Fibroblast of skin of scalp (primary cell): ENCODE results near the gene TAS2R9. TPM values are rescaled to one million over a fixed set of nuclear protein-coding genes. Genes with fewer than 3 reads are reported as not detected.
"Not testable (repeated sequence)": the region's sequence is repeated elsewhere in the genome, so short reads cannot be mapped to it uniquely, and the experiment has no call there.

ENCODE experiments used
- DNase-seq: peaks from one replicate; pipeline ENCODE4 v3.0.0-alpha.2; 2013
- polyA plus RNA-seq, 2 experiments: library from polyadenylated mRNA; unstranded; fragments of 120-200 nt; gene quantifications; one replicate each; pipeline ENCODE4 v1.2.1, GENCODE V29; 2013; ENCODE audit not compliant: insufficient read length in 2 of 2

TAS2R9 gene, protein sequence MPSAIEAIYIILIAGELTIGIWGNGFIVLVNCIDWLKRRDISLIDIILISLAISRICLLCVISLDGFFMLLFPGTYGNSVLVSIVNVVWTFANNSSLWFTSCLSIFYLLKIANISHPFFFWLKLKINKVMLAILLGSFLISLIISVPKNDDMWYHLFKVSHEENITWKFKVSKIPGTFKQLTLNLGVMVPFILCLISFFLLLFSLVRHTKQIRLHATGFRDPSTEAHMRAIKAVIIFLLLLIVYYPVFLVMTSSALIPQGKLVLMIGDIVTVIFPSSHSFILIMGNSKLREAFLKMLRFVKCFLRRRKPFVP
- polyA plus RNA-seq (2013, experiment 1 of 2; ENCODE audit: insufficient read length), result not detected
- polyA plus RNA-seq (2013, experiment 2 of 2; ENCODE audit: insufficient read length), result not detected

DNA sequence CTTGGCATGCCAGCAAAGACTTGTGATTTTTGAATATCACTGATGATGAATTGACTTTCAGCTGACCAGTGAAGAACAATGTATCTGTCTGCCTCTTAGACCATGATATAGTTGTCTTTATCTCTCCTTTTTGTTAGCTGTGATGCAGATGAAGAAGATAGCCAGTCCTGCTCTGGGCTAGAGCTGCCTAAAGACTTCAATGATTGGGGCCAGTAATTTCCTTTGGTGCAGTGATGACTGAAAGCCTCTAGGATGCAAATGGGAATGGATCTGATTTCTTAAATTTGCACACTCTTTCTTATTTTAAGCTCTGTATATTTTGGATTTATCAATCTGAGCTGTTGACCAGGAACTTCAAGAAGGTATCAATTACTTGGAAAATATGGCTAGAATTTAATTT, at the start of gene TAS2R9:
Gene TAS2R9, minus strand, starts transcription at position 101 of the 400 bp plus-strand sequence. Its CDS starts 93 bp downstream, at position 8.
- DNase-seq, result no peak

DNA sequence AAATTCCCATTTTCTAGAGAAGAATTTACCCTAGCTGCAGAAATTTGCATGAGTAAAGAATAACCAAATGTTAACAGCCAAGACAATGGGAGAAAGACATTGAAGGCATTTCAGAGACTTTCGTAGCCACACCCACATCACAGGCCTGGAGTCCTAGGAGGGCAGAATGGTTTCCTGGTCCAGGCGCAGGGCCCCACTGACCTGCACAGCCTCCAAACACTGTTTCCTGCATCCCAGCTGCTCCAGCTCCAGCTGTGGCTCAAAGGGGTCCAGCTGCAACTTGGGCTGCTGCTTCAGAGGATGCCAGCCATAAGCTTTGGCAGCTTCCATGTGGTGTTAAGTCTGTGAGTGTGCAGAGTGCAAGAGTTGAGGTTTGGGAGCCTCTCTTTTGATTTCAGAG, 45.8 kb upstream of the TAS2R9 start:
- no peak for DNase-seq

DNA sequence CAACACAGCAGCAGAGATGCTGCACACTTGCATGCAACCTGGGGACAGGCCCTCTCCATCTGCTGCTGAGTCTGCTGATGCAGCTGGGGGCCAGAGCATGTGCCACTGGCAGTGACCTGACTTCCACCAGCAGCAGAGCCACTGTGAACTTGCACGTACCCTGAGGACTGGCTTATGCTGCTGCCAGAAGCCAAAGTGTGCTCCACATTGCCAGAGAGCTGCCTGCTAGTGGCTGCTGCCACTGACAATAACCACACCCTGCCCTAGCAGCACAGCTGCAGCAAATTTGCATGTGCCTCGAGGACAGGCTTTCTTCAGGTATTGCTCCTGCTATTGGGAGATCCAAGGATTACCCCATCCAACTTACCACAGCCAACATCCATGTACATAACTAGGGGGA, 43.8 kb upstream of the TAS2R9 start:
- no peak for DNase-seq

DNA sequence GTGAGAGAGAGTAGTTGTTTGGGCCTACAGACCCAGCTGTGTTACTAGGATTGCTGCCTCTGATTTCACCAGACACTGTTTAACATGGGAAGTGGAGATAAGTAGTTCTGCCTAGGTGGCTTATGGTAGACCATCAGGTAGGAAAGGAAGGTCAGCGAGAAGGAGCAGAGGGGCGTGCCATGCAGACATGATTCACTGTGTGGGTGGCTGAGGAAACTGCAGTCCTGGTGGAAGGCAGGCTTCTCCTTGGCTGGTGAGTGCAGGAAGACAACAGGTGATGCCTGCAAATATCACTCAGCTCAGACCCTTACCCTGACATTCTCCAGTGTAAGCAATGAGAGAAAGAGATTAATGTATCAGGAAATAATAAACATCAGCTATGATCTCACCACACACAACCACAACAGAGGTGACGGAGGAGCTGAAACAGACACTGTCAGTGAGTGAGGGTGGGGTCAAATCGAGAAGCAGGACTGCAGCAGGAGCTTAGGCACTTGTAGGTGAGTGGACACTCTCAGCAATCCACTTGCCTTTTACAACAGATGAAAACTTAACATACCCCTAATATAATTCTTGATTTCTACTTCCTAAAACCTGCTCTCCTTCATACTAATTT, 41.4 kb upstream of the TAS2R9 start:
- no peak for DNase-seq

DNA sequence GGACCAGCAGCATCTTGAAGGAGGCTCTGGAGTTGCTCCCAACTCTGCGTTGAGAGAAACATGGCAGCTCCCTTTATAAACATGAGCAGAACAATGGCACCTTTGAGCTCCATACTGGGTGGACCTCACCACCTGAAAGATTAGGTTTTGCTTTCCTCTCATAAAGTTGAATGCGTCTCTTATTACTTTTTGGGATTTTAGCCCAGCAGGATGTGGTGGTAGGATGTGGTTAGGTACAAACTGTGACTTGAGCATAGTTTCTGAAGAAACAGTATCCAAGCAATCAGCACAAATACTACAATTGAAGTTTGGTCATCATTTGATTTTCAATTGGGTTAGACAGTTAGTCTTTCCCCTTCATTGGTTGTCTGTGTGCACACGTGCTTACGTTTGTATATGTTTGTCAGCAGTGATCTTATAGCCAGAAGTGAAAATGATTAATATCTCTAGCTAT, 39.5 kb upstream of the TAS2R9 start, which contains the start of gene PRR4:
Gene PRR4, minus strand, starts transcription at position 51 of the 454 bp plus-strand sequence. Its CDS starts 38 bp downstream, at position 13.
- no peak for DNase-seq

DNA sequence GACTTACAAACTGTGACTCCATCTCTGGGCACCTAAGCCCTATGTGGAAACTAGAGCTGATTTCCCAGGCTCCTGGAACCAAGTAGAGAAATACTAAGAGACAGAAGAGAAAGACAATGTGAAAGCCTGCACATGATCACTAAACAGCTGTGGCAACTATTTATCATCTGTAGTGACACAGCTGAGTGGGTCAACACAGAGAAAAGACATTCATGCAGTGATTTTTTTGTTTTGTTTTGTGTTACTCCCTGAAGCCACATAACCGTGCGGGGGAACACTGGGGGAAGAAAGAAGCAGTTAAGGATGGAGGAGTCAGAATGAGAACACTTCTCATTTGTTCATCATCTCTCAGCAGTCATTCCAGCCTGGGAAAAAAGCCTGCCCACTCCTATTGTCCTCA, 37.8 kb upstream of the TAS2R9 start:
- no peak for DNase-seq

DNA sequence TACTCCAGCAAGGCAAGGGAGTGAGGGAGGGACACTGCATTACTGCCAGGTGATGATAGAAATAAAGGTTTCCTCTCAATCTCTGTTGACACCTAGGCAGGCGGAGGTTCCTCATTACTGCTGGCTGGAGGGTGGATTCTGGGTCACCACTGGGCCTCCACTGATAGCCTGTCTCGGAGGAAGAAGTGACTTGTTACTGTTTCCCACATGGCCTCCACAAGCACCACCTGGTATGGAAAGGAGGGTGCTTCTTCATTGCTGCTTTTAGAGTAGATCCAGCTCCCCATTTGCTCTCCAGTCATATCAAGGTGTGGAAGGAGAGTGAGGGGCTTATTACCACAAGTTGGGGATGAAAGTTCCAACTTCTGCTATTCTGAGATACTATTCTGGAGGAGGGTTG, 32.9 kb upstream of the TAS2R9 start:
- no peak for DNase-seq

DNA sequence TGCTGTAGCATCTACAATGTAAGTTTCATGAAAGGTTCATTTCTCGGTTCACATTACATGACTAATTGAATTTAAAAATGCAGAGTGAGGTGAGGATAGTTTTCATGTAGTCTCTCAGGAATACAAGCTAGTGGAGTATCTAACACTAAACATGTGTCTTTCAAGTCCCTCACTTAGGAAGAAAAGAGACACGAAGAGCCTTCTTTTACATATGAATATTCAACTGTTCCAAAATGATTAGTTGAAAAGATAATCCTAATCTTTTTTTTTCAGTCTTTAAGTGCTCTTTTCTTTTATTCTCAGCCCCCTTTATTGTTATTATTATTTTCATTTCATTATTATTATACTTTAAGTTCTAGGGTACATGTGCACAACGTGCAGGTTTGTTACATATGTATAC, 28.5 kb upstream of the TAS2R9 start:
- DNase-seq, result no peak

DNA sequence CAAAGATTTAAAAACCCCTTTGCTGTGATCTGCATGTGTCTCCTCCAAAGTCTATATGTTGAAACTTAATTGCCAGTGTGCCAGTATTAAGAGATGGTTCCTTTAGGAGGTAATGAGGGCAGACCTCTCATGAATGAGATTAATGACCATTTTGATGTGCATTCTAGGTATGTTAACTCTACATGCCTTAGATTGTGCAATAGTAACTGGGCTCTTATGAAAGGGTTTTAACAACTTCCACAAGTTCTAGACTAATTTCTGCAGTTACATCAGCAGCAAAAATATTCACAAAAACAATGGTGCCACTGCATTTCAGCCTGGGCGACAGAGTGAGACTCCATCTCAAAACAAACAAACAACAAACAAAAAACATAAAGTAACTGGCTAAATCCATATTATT, 20.0 kb upstream of the TAS2R9 start:
- DNase-seq, result peak; percentile 9

DNA sequence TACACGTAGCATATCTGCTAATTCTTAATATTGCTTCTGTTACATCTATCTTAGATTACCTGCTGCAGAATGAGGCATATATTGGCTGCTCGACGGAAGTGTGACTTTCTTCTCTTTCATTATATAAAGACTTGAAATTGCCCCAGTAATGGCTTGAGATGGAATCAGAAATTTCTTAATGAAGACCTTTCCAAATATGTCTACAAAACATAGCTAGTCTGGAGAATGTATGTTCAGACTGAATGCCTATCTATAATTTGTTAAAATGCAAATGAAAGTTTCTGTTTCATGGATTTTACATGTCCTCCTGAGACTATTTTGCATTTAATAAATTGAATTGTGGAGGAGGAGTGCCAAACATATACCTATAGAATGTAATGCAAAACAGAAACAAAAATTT, 16.3 kb upstream of the TAS2R9 start, which contains the start of gene TAS2R10:
Gene TAS2R10, minus strand, starts transcription at position 101 of the 400 bp plus-strand sequence. Its CDS starts 89 bp downstream, at position 12.
- DNase-seq, result no peak

DNA sequence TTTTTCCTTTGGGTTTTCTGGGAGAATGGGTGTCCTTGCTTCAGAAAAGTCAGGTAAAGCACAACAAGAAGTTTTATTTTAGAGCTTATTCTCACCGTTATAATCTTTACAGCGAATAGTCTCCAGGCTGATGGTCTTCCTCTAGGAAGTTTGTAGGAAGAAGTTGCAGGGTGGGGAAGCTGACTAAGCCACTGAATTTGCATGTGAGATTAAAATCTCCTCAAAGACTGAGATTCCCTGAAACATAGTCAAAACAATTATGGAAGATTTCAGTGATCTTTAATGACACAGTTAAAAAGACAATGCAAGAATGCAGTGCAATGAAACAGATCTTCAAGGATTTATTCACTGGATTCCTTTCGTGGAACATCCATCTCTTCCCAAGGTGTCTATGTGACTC, 15.0 kb upstream of the TAS2R9 start:
- no peak for DNase-seq

DNA sequence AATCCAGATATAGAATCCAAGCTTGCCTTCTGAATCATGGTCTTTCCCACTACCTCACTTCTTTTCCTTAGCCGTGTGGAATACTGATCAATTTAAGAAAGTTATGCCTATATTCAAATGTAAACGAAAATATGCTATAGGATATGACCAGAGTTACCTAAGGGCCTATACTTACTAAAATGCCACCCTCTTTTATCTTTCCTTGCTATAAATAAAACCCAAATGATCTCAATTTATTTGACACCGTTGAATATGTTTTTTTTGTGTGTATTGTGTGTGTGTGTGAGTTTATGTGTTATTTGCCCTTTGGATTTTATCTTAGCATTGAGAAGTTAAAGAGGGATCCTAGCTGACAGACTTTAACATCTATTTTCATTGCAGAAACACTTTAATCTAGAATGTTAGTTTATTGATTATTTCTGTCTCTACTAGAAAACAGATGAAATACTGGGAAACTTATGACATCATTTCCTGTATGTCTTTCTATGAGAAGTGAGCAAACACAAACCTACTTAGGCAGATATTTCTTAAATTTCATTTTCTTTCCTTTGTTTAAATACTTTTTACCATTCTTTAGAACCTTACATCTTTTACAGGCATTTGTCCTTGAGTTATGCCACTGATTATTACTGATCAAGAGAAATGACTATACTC, 2.0 kb upstream of the TAS2R9 start:
- DNase-seq, result no peak

DNA sequence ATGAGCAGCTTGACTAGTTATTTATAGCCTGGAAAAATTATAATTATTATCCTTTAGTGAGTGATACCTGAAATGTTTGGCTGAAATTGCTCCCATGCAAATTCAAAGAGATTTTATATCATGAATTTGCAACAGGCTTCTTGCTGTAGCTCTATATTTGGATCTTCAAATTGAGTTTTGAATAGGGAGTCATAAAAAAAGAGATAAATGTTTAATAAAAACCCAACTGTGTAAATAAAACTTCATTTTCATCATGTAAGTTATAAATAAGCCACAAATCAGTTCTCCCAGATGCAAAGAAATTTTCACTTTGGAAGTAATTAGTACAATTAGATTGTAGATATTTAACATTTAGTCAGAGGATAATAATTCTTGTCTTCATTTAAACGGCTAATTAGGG, 2.8 kb downstream of the TAS2R9 start, which contains the start of gene TAS2R8:
Gene TAS2R8, minus strand, starts transcription at position 101 of the 400 bp plus-strand sequence. CDS start 306 bp downstream, outside the sequence.
- no peak for DNase-seq

DNA sequence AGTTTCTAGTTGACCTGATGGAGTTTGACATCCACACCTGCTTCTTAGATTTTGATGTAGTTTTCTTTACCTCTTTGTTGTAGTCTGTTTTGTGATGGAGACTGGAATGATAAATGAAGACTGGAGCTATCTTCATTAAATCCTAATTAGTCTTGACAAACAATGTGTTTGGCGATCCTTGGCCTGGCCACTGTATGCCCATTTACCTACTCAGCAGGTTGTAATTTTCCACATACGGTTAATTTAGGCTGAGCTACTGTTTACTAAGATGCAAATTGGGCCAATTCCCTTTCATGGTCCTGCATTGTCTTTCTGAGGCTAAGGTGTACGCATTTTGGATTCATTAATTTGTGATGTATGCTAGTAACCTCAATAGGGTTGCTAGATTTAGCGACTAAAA, 7.4 kb downstream of the TAS2R9 start, which contains the start of gene TAS2R7:
Gene TAS2R7, minus strand, starts transcription at position 41 of the 400 bp plus-strand sequence. CDS start 57 bp downstream, outside the sequence.
- DNase-seq, result no peak

DNA sequence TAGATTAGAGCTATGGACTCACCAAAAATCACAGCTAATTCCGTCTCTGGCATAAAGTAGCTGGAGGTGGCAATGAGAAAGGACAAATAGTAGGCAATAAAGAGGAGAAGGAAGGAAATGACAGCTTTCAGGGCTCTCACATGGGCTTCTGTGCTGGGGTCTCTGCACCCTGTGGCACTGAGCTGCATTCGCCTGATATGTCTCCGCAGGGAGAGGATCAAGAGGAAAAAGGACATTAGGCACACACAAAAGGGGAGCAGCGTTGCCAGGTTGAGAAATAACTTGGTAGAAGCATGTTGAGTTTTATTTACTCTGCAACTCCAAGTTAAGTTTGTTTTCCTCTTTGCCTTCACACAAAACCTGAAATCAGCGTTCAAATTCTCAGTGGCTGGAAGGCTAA, 8.2 kb downstream of the TAS2R9 start:
- no peak for DNase-seq

DNA sequence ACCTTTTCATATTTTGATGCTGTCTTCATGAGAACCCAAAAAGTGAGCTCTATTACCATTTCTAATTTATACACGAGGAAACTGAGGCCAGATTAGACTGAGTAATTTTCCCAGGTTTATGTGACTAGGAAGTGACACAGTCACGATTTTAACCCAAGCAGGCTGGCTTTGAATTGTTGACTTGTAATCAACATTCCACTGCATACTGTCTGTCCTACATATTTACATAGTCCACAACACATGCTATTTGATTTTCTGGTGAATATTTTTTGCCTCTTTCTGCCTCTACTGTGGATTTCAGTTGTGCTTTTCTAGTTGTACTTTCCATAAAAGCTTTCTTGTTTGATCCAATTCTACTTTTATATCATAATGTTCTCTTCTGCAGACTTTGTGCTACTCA, 15.7 kb downstream of the TAS2R9 start:
- DNase-seq, result no peak

DNA sequence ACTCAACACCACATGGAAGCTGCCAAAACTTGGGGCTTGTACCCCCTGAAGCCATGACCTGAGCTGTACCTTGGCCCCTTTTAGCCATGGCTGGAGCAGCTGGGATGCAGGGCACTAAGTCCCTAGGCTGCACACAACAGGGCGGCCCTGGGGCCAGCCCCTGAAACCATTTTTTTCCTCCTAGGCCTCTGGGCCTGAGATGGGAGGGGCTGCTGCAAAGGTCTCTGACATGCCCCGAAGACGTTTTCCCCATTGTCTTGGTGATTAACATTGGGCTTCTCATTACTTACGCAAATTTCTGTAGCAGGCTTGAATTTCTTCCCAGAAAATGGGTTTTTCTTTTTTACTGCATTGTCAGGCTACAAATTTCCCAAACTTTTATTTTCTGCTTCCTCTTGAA, 18.2 kb downstream of the TAS2R9 start:
- DNase-seq, result not testable (repeated sequence)

DNA sequence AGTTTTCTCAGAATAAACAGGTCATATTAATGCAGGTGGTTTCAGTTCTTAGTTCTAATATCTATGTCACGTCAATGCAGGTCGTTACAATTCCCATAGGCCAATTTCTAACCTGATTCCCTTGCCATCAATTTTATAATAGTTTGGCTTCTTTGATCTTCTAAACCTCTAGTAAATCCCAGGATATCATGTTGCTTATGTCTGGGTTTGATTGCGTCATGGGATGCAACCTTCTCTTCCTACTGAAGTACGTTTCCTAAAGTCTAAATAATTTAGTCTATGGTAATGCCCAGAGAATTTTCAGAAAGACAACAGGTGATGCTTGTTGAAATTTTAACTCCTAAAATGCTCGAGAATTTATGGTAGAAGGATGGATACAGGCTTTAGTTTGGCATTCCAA, 26.7 kb downstream of the TAS2R9 start:
- DNase-seq, result no peak

DNA sequence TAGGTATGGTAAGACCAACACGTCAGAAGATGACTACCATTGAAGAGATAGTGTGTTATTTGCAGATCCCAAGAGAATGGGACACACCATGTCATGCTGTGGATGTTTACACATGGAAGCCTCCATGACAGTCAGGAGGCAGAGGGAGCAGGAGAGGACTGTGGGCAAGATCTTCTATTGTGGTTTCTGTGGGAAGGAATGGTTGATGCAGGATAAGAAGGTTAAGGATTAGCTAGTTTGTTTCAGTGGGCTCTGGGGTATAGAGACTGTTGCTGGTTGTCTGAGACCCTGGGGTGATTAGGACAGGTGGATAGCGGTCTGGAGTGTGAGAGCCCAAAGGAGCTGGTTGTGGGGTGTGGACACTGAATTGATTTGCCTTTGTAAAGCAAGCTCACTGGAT, 30.9 kb downstream of the TAS2R9 start:
- DNase-seq, result no peak

DNA sequence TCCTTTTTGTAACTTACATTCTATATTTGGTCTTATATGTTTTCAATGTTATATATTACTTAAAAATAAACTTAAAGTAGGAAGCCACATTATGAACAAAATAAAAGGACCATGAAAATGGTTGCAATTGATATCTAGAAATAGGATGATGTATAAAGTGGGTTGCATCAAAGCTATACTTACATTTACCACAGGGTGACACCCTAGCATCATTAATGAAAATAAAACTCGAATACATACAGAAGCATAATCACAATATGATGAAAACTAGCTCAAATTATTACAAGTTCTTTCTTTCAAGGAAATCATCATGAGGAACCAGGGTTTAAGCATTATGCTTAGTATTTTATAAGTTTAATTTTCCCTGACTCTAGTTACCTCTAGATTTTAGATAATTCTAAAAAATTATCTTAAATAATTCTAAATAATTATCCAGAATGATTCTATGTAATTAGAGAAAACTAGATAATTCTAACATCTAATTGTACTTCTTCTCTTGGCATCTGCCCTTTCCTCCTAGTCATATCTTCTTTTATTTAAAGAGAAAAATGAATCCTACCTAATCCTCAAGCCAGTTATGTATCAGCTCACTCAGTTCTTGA, 38.7 kb downstream of the TAS2R9 start:
- DNase-seq, result peak; percentile 49

DNA sequence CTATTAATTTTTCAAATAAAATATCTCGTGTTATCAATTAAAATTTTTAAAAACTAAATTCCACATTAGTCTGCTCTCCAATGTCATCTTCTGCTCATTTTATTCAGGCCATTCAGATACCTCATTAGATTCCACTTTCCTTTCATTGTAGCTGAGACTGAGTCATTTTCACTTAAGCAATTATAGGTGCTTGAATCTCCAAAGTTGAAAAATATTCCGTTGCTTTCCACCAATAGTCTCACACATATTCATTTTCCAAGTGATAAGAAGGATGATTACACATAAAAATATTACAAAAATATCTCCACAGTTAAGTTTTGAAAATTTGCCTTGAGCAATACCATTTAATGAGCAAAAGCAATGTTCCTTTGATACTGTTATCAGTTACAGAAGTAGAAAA, 50.3 kb downstream of the TAS2R9 start:
- no peak for DNase-seq
